ENCODE results near the gene CSF1.

The CSF1 gene

DNA sequence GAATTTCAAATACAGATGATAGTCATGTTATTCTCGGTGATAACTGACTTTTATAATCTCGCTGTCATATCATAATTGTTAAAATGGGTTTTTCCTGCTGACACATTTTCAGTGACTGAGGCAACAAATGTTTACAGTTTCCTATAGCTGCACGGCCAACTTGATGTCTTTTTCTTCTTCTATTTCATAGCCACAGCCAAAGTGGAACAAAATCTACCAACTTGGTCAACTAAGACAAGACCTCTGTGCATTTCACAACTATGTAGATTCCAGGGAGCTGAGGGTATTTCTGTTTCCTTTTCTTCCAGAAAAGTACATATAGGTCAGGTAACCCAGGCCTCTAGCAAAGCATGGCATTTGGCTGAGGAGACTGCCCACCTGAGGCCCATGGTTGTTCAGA, 63.5 kb downstream of the CSF1 start:
- H3K9ac ChIP-seq (ENCODE audit: low read depth, low read length) = no peak overlapping the region
- H3K36me3 ChIP-seq (ENCODE audit: insufficient read depth, low read length) = no peaks in the 10 kb centered on the region
- no peaks in the 10 kb centered on the region for H3K27me3 ChIP-seq (ENCODE audit: insufficient read depth, low read length)
- 86% methylated on average over 3 of the region's 3 CpGs for WGBS
- no peak overlapping the region for H3K4me3 ChIP-seq (ENCODE audit: low read length)
- no peaks in the 10 kb centered on the region for H3K4me1 ChIP-seq (ENCODE audit: insufficient read depth, low read length)
- H3K27ac ChIP-seq (ENCODE audit: low read depth, low read length) = no peak overlapping the region
- no peaks in the 10 kb centered on the region for H3K9me3 ChIP-seq (ENCODE audit: insufficient read depth, low read depth, low read length)

DNA sequence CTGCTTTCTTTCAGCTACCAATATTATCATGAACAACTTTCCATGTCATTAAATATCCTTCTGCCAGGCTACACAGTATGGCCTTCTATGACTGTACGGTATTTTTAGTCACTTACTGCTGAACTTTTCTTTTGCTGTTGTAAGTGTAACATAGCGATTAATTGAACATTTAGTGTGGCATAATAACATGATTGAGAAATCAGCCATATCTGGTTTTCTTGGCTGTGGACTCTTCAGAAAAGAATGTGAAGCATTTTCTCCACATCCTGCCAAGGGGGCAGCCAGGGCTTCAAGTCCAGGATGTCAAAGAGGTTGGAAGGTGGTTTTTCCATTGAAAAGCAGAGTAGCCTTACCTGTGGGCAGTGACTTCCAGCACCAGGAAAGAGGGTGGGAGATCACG, 65.1 kb downstream of the CSF1 start:
- no peak overlapping the region for H3K27ac ChIP-seq (ENCODE audit: low read depth, low read length)

DNA sequence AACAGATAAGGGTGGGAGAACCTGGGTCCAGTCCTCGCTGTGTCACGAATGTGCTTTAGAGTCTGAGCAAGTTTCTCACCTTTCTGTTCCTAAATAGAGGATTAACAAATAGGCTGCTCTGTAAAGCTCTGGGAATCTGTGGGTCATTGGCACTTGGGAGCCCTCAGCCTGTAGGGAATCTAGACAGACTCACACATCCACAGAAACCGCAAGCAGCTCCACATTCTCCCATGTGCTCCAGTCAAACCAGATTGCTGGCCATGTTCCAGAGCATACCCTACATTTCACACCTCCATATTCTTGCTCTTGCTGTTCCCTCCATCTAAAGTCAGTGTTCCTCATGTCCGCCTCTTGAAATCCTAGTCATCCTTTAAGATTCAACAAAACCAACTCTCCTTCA, 66.1 kb downstream of the CSF1 start:
- no peaks in the 10 kb centered on the region for H3K36me3 ChIP-seq (ENCODE audit: insufficient read depth, low read length)
- no peak overlapping the region for H3K4me3 ChIP-seq (ENCODE audit: low read length)
- H3K4me1 ChIP-seq (ENCODE audit: insufficient read depth, low read length) = no peaks in the 10 kb centered on the region
- H3K27ac ChIP-seq (ENCODE audit: low read depth, low read length) = no peak overlapping the region
- H3K9me3 ChIP-seq (ENCODE audit: insufficient read depth, low read depth, low read length) = no peaks in the 10 kb centered on the region
- no peak overlapping the region for H3K9ac ChIP-seq (ENCODE audit: low read depth, low read length)
- WGBS = 98% methylated on average over 4 of the region's 4 CpGs
- H3K27me3 ChIP-seq (ENCODE audit: insufficient read depth, low read length) = no peaks in the 10 kb centered on the region

More for the DNA sequence above, 65.1 kb downstream of the CSF1 start:
- H3K9ac ChIP-seq (ENCODE audit: low read depth, low read length) = no peak overlapping the region
- no peaks in the 10 kb centered on the region for H3K27me3 ChIP-seq (ENCODE audit: insufficient read depth, low read length)
- 98% methylated on average over 3 of the region's 3 CpGs for WGBS
- no peaks in the 10 kb centered on the region for H3K9me3 ChIP-seq (ENCODE audit: insufficient read depth, low read depth, low read length)
- H3K4me1 ChIP-seq (ENCODE audit: insufficient read depth, low read length) = no peaks in the 10 kb centered on the region
- H3K4me3 ChIP-seq (ENCODE audit: low read length) = no peak overlapping the region
- H3K36me3 ChIP-seq (ENCODE audit: insufficient read depth, low read length) = no peaks in the 10 kb centered on the region

DNA sequence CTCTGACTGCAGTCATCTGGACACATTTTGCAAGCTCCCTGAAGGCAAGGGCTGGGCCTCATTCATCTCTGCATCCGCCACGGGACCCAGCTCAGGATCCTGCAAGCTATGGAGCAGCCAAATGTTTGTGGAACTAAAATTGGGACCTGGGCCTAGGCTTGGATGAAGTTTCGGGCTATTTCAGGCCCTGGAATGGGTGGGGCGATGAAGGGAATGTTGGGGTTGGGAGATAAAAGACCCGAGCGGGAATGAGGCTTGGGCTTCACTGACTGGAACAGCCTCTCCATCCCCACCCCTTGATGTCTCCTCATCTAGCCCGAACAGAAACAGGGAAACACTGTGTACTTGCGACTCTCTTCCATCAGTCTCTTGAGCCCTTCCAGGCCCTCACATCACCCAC, 66.6 kb downstream of the CSF1 start:
- WGBS = 94% methylated on average over 8 of the region's 8 CpGs
- no peak overlapping the region for H3K4me3 ChIP-seq (ENCODE audit: low read length)
- no peaks in the 10 kb centered on the region for H3K9me3 ChIP-seq (ENCODE audit: insufficient read depth, low read depth, low read length)
- H3K36me3 ChIP-seq (ENCODE audit: insufficient read depth, low read length) = no peaks in the 10 kb centered on the region
- H3K4me1 ChIP-seq (ENCODE audit: insufficient read depth, low read length) = no peaks in the 10 kb centered on the region
- no peaks in the 10 kb centered on the region for H3K27me3 ChIP-seq (ENCODE audit: insufficient read depth, low read length)
- no peak overlapping the region for H3K27ac ChIP-seq (ENCODE audit: low read depth, low read length)
- no peak overlapping the region for H3K9ac ChIP-seq (ENCODE audit: low read depth, low read length)

DNA sequence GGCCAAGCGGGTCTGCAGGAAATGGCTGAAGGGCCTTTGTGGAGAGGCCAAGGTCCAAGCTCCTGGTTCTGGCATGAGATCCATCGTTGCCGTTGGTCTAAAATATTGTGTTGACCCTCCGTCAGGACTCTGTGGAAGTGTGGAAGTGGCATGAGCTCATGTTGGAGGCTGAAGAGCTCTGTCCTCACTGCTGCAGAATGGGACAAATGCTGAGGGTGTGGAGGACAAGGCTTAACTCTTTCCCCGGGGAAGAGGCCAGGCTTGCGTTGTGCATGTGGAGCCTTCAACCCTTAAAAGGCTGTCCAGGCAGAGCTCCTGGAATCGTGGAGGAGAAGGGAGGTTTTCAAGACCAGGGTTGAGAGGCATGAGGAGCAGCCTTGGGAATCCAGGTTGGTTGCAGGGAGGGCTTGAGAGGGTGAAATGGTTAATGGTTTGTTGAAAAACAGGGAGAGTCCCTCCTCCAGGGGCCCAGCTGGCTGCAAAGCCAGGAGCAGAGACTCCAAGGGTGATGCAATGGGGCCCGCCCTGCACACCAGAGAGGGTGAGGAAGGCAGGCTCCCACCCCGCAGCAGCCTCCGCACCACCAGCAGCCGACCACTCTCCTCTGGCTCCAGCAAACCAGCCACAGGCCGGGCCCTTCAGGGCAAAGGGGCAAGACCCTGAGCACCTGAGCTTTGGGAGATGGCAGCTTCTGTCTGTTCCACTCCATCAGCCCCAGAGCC, 67.2 kb downstream of the CSF1 start:
- no peaks in the 10 kb centered on the region for H3K36me3 ChIP-seq (ENCODE audit: insufficient read depth, low read length)
- no peak overlapping the region for H3K4me3 ChIP-seq (ENCODE audit: low read length)
- H3K4me1 ChIP-seq (ENCODE audit: insufficient read depth, low read length) = no peaks in the 10 kb centered on the region
- H3K9ac ChIP-seq (ENCODE audit: low read depth, low read length) = no peak overlapping the region
- no peaks in the 10 kb centered on the region for H3K9me3 ChIP-seq (ENCODE audit: insufficient read depth, low read depth, low read length)
- H3K27me3 ChIP-seq (ENCODE audit: insufficient read depth, low read length) = no peaks in the 10 kb centered on the region
- 93% methylated on average over 12 of the region's 12 CpGs for WGBS
- H3K27ac ChIP-seq (ENCODE audit: low read depth, low read length) = no peak overlapping the region

DNA sequence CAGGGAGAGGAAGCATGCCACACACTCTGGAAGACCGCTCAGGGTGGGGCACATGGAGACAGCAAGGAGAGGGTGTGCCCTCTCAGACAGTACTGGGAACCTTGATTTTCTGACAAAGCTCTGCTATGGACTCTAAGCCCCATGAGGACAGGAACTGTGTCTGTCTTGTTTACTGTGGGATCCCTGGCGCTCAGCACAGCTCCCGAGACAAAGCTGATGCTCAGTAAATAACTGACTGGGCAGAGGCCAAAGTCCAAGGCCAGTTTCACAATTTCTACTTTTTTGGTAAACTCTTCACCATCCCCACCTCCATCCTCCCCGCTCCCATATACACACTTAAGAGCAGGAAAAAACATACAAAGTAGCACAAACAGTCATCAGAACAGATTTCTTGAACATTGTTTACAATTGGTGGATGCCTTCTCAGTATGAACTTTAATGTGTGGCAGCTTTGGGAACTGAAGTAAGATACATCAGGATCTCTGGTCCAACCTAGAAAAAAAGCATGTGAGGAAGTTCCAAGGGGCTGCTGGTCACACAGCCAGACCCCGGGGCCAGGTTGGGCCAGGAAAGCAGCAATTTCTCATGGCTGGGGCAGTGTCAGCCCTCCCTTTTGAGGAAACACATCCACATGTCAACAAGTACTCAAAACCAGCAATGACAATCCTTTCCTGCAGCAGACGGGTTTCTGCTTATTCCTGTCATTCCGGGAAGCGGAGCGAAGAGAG, 68.3 kb downstream of the CSF1 start:
- no peaks in the 10 kb centered on the region for H3K9me3 ChIP-seq (ENCODE audit: insufficient read depth, low read depth, low read length)
- no peaks in the 10 kb centered on the region for H3K4me1 ChIP-seq (ENCODE audit: insufficient read depth, low read length)
- H3K27ac ChIP-seq (ENCODE audit: low read depth, low read length) = no peak overlapping the region
- no peak overlapping the region for H3K4me3 ChIP-seq (ENCODE audit: low read length)
- 93% methylated on average over 9 of the region's 9 CpGs for WGBS
- H3K36me3 ChIP-seq (ENCODE audit: insufficient read depth, low read length) = no peaks in the 10 kb centered on the region
- no peak overlapping the region for H3K9ac ChIP-seq (ENCODE audit: low read depth, low read length)
- H3K27me3 ChIP-seq (ENCODE audit: insufficient read depth, low read length) = no peaks in the 10 kb centered on the region

DNA sequence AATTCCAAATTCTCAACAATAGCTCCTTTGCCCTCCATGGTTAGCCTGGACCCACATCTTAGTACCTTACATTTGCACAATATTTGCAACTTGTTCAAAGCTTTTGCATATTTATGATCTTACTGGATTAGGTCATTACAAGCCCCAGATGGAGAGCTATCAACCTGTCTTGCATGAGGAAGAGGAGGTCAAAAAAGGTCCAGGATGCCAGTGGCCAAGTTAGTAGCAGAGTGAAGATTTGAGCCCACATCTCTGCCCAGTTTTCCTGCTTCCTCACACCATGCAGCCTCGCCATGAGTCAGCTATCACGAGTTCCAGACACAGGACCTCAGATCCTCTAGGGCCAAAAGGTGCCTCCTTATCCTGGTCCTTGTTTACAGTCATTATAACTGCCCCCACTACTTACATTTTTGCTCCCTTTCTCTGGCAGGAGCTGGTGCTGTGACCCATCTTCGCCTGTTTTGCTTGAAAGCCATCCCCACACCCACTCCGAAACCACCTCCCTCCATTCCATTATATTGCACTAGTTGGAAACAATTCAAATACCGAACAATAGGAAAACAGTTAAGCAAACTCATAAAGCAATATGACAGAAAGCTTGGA, 68.9 kb downstream of the CSF1 start:
- H3K9ac ChIP-seq (ENCODE audit: low read depth, low read length) = no peak overlapping the region
- H3K27me3 ChIP-seq (ENCODE audit: insufficient read depth, low read length) = no peaks in the 10 kb centered on the region
- H3K36me3 ChIP-seq (ENCODE audit: insufficient read depth, low read length) = no peaks in the 10 kb centered on the region
- no peak overlapping the region for H3K27ac ChIP-seq (ENCODE audit: low read depth, low read length)
- 85% methylated on average over 5 of the region's 5 CpGs for WGBS
- no peaks in the 10 kb centered on the region for H3K9me3 ChIP-seq (ENCODE audit: insufficient read depth, low read depth, low read length)
- H3K4me3 ChIP-seq (ENCODE audit: low read length) = no peak overlapping the region
- H3K4me1 ChIP-seq (ENCODE audit: insufficient read depth, low read length) = no peaks in the 10 kb centered on the region

All from HUES64 (cell line).